Mesendoderm (in vitro differentiated cells): Measurements from ENCODE around the gene OR13J1.

Experiments
- DNase-seq: peaks from one replicate; pipeline ENCODE4 v3.0.0; 2013
- H2AK5ac ChIP-seq: 2 replicates; pipeline ENCODE4 v1.6.1; 2013; ENCODE audit warnings: low read length, inconsistent platforms
- H2BK120ac ChIP-seq: 2 replicates; pipeline ENCODE4 v1.6.1; 2013; ENCODE audit warnings: low read depth, mild to moderate bottlenecking, low read length, moderate library complexity, mixed read lengths
- H2BK15ac ChIP-seq: replicated peaks from 2 replicates; pipeline ENCODE4 v1.6.1; 2013; ENCODE audit warnings: low read depth, mild to moderate bottlenecking, moderate library complexity
- H2BK5ac ChIP-seq: 2 replicates; pipeline ENCODE4 v1.6.1; 2013; ENCODE audit warnings: low read length, inconsistent platforms
- H3K18ac ChIP-seq: 2 replicates; pipeline ENCODE4 v1.6.1; 2013; ENCODE audit warnings: mild to moderate bottlenecking, low read length, mixed read lengths
- H3K23ac ChIP-seq: one replicate; pipeline ENCODE4 v1.6.1; 2013; ENCODE audit warnings: low read length
- H3K27ac ChIP-seq: 2 replicates; pipeline ENCODE4 v1.5.1; 2013; ENCODE audit warnings: low read depth, mild to moderate bottlenecking, inconsistent platforms, low read length, moderate library complexity
- H3K27me3 ChIP-seq: 2 replicates; pipeline ENCODE4 v1.6.1; 2013; ENCODE audit warnings: low read length, control low read depth, mild to moderate bottlenecking, inconsistent platforms; ENCODE audit not compliant: insufficient read depth, poor library complexity
- H3K36me3 ChIP-seq: 2 replicates; pipeline ENCODE4 v1.6.1; 2013; ENCODE audit warnings: low read length, inconsistent platforms; ENCODE audit not compliant: control insufficient read depth, insufficient read depth
- H3K4ac ChIP-seq: one replicate; pipeline ENCODE4 v1.6.1; 2013; ENCODE audit warnings: low read depth, mild to moderate bottlenecking, low read length, moderate library complexity
- H3K4me1 ChIP-seq: 2 replicates; pipeline ENCODE4 v1.6.1; 2013; ENCODE audit warnings: low read depth, low read length, inconsistent platforms; ENCODE audit not compliant: control insufficient read depth
- H3K4me2 ChIP-seq: 2 replicates; pipeline ENCODE4 v1.6.1; 2013; ENCODE audit warnings: low read length
- H3K4me3 ChIP-seq: 2 replicates; pipeline ENCODE4 v1.5.1; 2013; ENCODE audit warnings: mild to moderate bottlenecking, low read length
- H3K56ac ChIP-seq: one replicate; pipeline ENCODE4 v1.6.1; 2013; ENCODE audit warnings: low read length
- H3K79me1 ChIP-seq: 2 replicates; pipeline ENCODE4 v1.6.1; 2013; ENCODE audit warnings: low read length, inconsistent platforms
- H3K79me2 ChIP-seq: 2 replicates; pipeline ENCODE4 v1.6.1; 2013; ENCODE audit warnings: mild to moderate bottlenecking, low read length; ENCODE audit not compliant: control insufficient read depth, insufficient read depth
- H3K9ac ChIP-seq: 2 replicates; pipeline ENCODE4 v1.6.1; 2013; ENCODE audit warnings: low read length, inconsistent platforms
- H4K5ac ChIP-seq: one replicate; pipeline ENCODE4 v1.6.1; 2013; ENCODE audit warnings: low read length
- H4K8ac ChIP-seq: one replicate; pipeline ENCODE4 v1.6.1; 2013; ENCODE audit warnings: low read depth, mild to moderate bottlenecking, control low read depth, low read length, moderate library complexity
- WGBS: extraction: QIAGEN DNeasy Blood & Tissue Kit; methylation state at CpG from one replicate; pipeline ENCODE4 v1.1.7; 2013; ENCODE audit warnings: low lambda C conversion rate, missing lambda C conversion rate; ENCODE audit not compliant: insufficient coverage; ENCODE audit errors: extremely low coverage; 5-methylcytosine and 5-hydroxymethylcytosine counted together

OR13J1 gene

DNA sequence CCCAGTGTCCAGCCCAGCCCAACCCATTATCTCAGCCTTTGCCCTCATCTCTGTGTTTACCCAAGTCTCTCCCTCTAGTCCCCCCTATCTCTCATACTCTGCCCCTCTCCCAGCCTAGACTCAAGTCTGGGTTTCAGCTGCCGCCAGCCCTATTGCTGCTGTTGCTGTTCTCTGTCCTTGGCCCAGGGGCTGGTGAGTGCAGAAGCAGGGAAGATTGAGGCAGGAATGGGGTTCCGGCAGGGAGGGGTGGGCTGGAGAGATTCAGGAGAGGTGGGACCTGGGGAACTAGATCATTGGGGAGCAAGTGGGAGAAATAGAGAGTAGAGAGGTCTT lies 40.5 kb downstream of the OR13J1 start:
- H3K4me1 ChIP-seq: peaks cover 6% of the 10 kb centered on the region
- no peaks in the 10 kb centered on the region for H3K79me2 ChIP-seq
- H4K8ac ChIP-seq: no peak overlapping the region
- peak overlapping the region; percentile 15 for H3K23ac ChIP-seq
- peak overlapping the region; percentile 85 for H3K4me2 ChIP-seq
- no peak overlapping the region for H2AK5ac ChIP-seq
- H2BK5ac ChIP-seq: no peak overlapping the region
- H3K36me3 ChIP-seq: no peaks in the 10 kb centered on the region
- H2BK15ac ChIP-seq: no peak overlapping the region
- H3K79me1 ChIP-seq: no peaks in the 10 kb centered on the region
- peak overlapping the region; percentile 43 for H3K4me3 ChIP-seq
- no peaks in the 10 kb centered on the region for H3K27me3 ChIP-seq
- no peak overlapping the region for H3K4ac ChIP-seq
- no peak overlapping the region for H3K27ac ChIP-seq
- H3K56ac ChIP-seq: peak overlapping the region; percentile 82
- no peak for DNase-seq
- peak overlapping the region; percentile 60 for H3K9ac ChIP-seq
- WGBS: no CpG with 5 or more reads among the region's 2 CpGs
- H4K5ac ChIP-seq: no peak overlapping the region
- no peak overlapping the region for H2BK120ac ChIP-seq
- H3K18ac ChIP-seq: no peak overlapping the region

DNA sequence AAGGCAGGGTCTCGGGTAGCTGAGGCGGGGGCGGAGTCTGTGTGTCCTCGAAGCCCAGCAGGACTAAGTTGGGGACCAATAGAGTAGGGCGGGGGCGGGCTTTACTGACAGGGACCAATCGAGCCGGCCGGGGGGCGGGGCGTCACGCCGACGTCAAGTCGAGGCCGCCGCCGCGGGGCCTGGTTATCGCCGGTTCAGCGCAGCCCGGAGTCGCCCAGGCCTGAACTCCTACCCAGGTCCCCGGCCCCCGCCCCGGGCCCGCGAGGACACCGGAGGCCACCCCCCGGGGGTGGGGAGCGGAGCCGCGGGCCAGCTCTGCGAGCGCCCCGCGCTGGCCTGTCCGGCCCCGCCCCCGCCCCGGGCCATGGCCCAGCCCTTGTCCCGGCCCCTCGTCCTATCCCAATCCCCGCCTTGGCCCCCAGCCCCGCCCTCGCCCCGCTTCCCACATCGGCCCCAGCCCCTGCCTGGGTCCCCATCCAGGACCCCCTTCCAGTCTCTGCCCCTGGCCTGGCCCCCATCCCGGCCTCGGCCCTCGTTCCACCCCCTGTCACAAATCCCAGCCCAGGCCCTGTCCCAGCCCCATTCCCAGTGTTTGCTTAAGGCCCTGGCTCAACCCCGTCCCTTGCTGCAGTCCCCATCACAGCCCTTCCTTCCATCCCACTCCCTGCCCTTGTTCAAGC lies 41.0 kb downstream of the OR13J1 start, which contains the start of gene TMEM8B:
Gene TMEM8B (plus strand): TSS at position 145 of the 680 bp plus-strand sequence. CDS start 220 bp downstream, at position 365.
- WGBS: no CpG with 5 or more reads among the region's 53 CpGs
- Histone ChIP-seq H2AK5ac (no peak within 1 kb of the TSS), H3K4ac (peak within 1 kb of the TSS; percentile 18), H4K8ac (no peak within 1 kb of the TSS), H3K4me2 (peak within 1 kb of the TSS; percentile 98), H3K27me3 (no peaks in the 10 kb centered on the region), H3K4me1 (peaks cover 6% of the 10 kb centered on the region), H3K23ac (peak within 1 kb of the TSS; percentile 15), H3K18ac (peak within 1 kb of the TSS; percentile 95), H2BK5ac (no peak within 1 kb of the TSS), H3K79me2 (no peaks in the 10 kb centered on the region), H2BK15ac (no peak within 1 kb of the TSS), H3K36me3 (no peaks in the 10 kb centered on the region), H3K79me1 (no peaks in the 10 kb centered on the region), H3K56ac (peak within 1 kb of the TSS; percentile 95), H2BK120ac (no peak within 1 kb of the TSS), H3K4me3 (peak within 1 kb of the TSS; percentile 70), H3K9ac (peak within 1 kb of the TSS; percentile 92), H3K27ac (no peak within 1 kb of the TSS), H4K5ac (no peak within 1 kb of the TSS)
- DNase-seq: peak; percentile 96

DNA sequence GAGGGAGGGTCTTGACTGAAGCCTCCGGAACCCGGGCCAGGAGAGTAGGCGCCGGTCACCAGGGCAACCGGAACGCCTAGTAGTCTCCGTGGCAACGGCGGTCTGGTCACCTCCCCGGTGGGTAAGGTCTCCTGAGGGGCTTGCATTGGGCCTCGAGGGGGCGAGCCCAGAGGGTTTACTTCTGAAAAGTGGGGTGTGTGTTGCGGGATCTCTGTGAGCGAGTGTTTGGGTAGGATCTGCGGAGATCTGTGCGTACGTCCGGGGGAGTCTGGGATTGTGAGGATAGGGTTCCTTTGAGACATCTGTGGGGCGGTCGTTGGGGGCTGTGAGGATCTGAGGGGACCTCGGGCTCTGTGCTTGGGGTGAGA lies 41.5 kb downstream of the OR13J1 start, which contains the start of gene FAM221B:
Gene FAM221B (minus strand): TSS at position 17 of the 368 bp plus-strand sequence. CDS start 2,571 bp downstream, outside the sequence.
- Histone ChIP-seq H3K56ac (peak within 1 kb of the TSS; percentile 95), H3K4me2 (peak within 1 kb of the TSS; percentile 98), H2BK120ac (no peak within 1 kb of the TSS), H2AK5ac (no peak within 1 kb of the TSS), H3K23ac (peak within 1 kb of the TSS; percentile 15), H2BK15ac (no peak within 1 kb of the TSS), H4K5ac (no peak within 1 kb of the TSS), H3K79me2 (no peaks in the 10 kb centered on the region), H3K4me3 (peak within 1 kb of the TSS; percentile 70), H3K9ac (peak within 1 kb of the TSS; percentile 92), H2BK5ac (no peak within 1 kb of the TSS), H3K27me3 (no peaks in the 10 kb centered on the region), H3K4me1 (peaks cover 6% of the 10 kb centered on the region), H3K36me3 (no peaks in the 10 kb centered on the region), H3K27ac (no peak within 1 kb of the TSS), H3K79me1 (no peaks in the 10 kb centered on the region), H4K8ac (no peak within 1 kb of the TSS), H3K4ac (peak within 1 kb of the TSS; percentile 18), H3K18ac (peak within 1 kb of the TSS; percentile 95)
- no CpG with 5 or more reads among the region's 21 CpGs for WGBS
- peak; percentile 66 for DNase-seq

DNA sequence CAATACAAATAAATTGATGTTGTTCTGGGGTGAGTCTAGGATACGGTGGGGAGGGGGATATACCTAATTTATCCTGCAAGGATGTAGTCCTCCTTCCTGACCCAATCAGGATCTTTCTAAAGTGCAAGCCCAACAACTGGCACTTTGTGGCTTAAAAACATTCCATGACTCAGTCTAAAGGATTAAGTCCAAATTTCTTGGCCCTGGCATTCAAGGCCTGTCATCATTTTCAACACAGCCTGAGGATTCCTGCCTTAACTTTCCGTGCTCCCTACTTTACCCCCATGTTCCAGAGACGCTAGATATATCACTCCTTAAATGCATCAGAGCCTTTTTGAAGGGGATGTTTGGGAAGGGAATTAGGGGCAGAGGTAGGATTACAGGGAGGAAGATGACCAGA lies 42.7 kb downstream of the OR13J1 start:
- no peak overlapping the region for H3K4me3 ChIP-seq
- no peak overlapping the region for H2BK5ac ChIP-seq
- H3K9ac ChIP-seq: no peak overlapping the region
- H3K79me2 ChIP-seq: no peaks in the 10 kb centered on the region
- no peaks in the 10 kb centered on the region for H3K79me1 ChIP-seq
- no peak overlapping the region for H3K27ac ChIP-seq
- no peak overlapping the region for H3K23ac ChIP-seq
- no CpG with 5 or more reads among the region's 3 CpGs for WGBS
- H3K4me1 ChIP-seq: peaks cover 6% of the 10 kb centered on the region
- no peak overlapping the region for H2BK15ac ChIP-seq
- no peaks in the 10 kb centered on the region for H3K27me3 ChIP-seq
- H3K4me2 ChIP-seq: no peak overlapping the region
- no peak for DNase-seq
- no peak overlapping the region for H3K56ac ChIP-seq
- no peak overlapping the region for H4K8ac ChIP-seq
- no peak overlapping the region for H4K5ac ChIP-seq
- H2BK120ac ChIP-seq: no peak overlapping the region
- H2AK5ac ChIP-seq: no peak overlapping the region
- no peaks in the 10 kb centered on the region for H3K36me3 ChIP-seq
- H3K18ac ChIP-seq: no peak overlapping the region
- no peak overlapping the region for H3K4ac ChIP-seq

DNA sequence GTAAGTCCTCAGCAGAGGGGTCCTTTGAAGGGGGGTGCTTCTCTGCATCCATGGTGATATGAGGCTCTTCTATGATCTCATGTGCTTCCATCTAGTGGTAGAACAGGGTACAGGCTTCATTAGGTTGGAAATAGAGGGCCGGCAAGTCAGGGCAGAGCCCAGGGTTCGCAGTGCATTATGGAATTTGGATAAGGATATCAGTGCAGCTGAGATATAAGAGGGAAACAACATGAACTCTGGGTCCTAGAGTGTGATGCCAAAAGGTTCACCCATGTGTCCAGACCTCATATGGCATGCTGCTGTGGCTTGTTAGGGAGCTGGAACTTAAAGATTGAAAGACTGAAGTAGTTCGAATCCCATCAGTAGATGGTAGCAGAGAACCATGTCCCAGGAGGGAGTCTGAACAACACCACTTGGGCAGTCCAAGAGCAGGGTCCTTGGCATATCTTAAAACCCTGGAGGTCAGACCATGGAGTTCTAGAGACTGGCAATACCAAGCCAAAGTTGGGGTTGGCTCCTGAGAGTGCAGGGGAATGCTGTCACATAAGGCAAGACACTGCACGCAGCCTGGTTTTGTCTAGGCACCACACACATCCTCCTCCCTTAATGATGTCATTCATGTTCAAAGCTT lies 44.0 kb downstream of the OR13J1 start:
- no peak overlapping the region for H3K18ac ChIP-seq
- H2AK5ac ChIP-seq: no peak overlapping the region
- no peak overlapping the region for H3K27ac ChIP-seq
- no peaks in the 10 kb centered on the region for H3K79me1 ChIP-seq
- H3K79me2 ChIP-seq: no peaks in the 10 kb centered on the region
- no peak overlapping the region for H2BK5ac ChIP-seq
- no peak overlapping the region for H3K23ac ChIP-seq
- H3K4me2 ChIP-seq: no peak overlapping the region
- H2BK120ac ChIP-seq: no peak overlapping the region
- H4K8ac ChIP-seq: no peak overlapping the region
- H3K56ac ChIP-seq: no peak overlapping the region
- peak; percentile 76 for DNase-seq
- WGBS: no CpG with 5 or more reads among the region's 4 CpGs
- no peak overlapping the region for H4K5ac ChIP-seq
- no peak overlapping the region for H2BK15ac ChIP-seq
- peaks cover 6% of the 10 kb centered on the region for H3K4me1 ChIP-seq
- no peaks in the 10 kb centered on the region for H3K36me3 ChIP-seq
- no peaks in the 10 kb centered on the region for H3K27me3 ChIP-seq
- no peak overlapping the region for H3K9ac ChIP-seq
- H3K4ac ChIP-seq: no peak overlapping the region
- H3K4me3 ChIP-seq: no peak overlapping the region
